GM21381 (cell line): ENCODE measurements around the gene HERC2.
A peak's percentile ranks its signal among the peaks of the same experiment; 100 is the strongest.
"Not testable (repeated sequence)": the region's sequence is repeated elsewhere in the genome, so short reads cannot be mapped to it uniquely, and the experiment has no call there.

Experiments
- ATAC-seq: cut with Tn5 transposase; IDR thresholded peaks from one replicate; pipeline ENCODE4 v1.9.1; 2021; ENCODE audit warnings: mild to moderate bottlenecking, moderate library complexity; ENCODE audit not compliant: unreplicated experiment

HERC2 gene

GRCh38 chr15:28182731-28183130 is 139.2 kb downstream of the HERC2 start:
- ATAC-seq = no peak

- no peak for ATAC-seq
These were observed 139.8 kb downstream of the HERC2 start for GRCh38 chr15:28182216-28182615.

GRCh38 chr15:28181366-28181765 is 140.6 kb downstream of the HERC2 start:
- no peak for ATAC-seq

- ATAC-seq = no peak
These were observed 142.7 kb downstream of the HERC2 start for GRCh38 chr15:28179270-28179669.

DNA sequence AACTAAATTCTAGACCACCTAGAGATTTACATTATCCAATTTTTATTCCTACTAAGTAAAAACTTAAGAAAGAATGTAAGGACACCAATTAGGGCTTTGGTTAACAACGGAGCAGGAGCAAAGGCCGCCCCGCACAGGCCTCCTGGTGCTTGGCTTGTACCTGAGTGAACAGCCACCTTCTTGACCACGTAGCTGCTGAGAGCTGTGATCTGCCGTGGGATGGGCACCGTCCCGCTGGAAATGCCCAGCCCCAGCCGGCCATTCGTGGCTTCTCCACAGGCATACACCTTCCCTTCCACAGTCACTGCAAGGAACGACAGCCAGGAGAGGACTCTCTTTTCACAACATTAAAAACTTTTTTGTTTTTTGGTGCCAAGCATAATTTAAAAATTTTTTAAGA is 143.3 kb downstream of the HERC2 start:
- no peak for ATAC-seq

DNA sequence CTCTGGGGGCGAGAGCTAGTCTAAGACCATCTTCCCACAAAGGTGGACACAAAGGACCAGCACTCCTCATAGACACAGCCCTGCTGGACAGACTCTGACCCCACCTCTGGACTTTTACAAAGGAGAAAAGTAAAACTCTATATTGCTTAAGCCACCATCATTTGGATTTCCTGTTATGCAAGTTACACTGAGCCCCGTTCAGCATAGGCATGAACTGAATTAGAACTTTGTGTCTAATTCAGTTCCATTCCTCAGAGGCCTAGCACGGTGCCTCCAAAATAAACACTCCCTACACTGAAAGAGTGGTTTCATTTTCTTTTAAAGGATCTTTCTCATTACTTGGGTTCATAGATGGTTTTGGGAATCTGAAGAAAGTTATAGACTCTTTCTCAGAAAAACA is 143.7 kb downstream of the HERC2 start:
- ATAC-seq = no peak

DNA sequence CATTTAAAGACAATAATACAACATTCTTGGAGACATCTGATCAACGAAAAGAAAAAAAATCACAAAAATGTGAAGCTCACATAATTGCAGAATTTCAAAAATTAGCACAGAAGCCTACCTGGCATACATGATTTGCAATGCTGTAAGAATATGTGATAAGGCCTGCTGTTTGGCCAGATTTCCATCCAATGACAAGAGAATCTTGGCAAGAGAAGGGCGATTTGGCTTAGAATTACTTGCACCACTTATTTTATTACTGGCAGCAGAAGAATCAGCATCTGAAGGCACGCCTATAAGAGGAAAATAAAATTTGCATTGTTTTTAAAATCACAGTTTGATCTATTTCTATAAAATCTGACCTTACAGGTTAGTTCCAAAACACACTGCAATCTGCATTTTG is 152.6 kb downstream of the HERC2 start:
- ATAC-seq = no peak

DNA sequence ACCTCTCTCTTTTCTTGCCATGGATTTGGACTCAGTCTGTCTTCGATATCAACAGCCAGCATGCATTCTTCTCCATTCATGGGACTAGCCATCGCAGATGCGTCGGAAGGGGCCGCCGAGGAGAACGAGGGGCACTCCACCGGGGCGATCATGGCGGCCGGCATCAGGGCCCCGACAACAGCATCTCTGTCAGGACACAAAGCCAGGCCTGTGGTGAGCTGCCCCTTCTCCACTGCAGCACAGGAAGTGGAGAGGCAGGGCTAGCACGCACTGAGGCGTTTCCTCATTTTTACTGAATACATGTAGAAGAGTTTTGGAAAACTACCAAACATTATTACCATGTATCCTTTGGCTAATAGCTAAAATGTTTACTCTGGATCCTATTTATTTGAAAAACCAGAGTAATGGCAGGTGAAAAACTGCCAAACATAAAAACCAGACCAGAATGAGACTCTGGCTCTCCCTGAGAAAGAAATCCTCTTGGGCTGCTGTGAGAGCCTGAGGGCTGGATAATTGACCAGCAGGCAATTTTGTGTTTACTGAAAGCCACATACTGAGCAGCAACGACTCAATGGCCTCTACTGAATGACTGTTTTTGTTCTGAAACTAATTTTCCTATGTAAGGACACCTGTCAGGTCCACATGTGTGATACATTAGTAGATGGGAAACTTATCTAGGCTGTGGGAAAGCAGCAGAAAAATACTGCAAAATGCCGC is 153.4 kb downstream of the HERC2 start:
- ATAC-seq = not testable (repeated sequence)

GRCh38 chr15:28167042-28167441 is 154.9 kb downstream of the HERC2 start:
- ATAC-seq = no peak

DNA sequence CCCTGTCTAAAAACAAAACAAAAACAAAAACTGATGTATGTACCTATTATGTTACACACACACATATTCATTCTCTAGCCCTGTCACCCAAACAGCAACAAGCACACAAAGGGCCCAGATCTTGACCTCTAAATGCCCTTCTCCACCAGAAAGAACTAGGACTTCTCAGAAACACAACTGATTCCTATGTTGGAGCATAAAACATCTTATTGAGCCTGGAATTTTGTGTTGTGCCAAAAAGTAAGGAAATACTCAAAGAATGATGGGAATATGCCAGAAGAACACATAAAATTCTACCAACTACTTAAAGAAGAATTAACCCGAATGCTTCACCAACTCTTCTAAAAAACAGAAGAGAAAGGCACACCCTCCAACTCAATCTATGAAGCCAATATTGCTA is 156.2 kb downstream of the HERC2 start:
- no peak for ATAC-seq

- ATAC-seq = no peak
These were observed 157.1 kb downstream of the HERC2 start for GRCh38 chr15:28164876-28165275.

- no peak for ATAC-seq
These were observed 167.7 kb downstream of the HERC2 start for GRCh38 chr15:28154283-28154682.

DNA sequence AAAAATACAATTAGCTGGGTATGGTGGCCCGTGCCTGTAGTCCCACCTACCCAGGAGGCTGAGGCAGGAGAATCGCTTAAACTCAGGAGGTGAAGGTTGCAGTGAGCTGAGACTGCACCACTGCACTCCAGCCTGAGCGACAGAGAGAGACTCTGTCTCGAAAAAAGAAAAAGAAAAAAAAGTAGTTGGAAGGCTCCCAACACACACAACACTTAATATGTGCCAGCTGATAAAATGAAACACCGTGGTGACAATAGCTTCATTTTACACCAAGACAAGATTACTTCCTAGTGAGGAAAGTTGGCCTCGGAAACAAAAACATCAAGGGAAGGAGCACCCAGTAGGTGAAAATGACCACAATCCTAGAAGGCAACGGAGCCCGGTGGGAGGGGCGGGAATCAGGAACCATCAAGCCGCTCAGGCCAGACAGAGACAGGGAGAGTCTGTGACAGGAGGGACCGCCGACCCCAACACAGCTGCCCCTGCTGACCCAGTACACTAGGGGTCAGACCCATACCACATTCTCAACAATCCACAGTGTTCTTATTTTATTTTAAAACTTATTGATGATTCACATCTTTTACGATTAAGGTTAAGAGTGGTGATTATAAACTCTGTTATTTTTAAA is 168.4 kb downstream of the HERC2 start:
- ATAC-seq = no peak

GRCh38 chr15:28152538-28152923 is 169.4 kb downstream of the HERC2 start:
- ATAC-seq = not testable (repeated sequence)

DNA sequence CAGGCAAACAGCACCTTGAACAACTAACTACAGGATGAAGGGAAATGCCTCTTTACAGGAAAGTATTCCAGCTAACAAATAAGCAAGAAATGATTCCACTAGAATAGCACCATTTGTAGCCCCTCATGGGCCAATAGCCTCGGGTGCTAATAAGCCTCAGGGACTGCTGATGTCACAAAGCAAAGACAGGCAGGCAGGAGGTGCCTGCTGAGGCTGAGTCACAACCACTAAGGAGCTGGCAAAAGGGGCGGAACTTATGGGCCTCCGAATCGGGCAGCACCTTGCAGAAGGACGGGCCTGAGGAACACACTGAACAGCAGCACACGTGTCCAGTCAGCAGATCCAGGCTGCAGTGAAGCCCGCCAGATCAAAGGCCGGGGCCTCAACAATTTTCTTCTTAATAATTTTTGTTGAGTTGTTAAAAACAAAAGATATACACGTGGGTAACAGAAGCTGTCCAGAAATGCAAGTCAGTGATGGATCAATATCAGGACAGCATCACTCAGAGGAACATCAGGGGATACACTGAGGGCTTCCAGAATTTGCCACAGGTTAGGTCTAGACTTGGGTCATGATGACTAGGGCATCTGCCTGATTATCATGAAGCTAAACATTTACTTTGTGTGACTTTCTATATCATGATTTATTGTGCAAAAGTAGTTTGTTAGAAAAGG is 170.0 kb downstream of the HERC2 start:
- not testable (repeated sequence) for ATAC-seq

DNA sequence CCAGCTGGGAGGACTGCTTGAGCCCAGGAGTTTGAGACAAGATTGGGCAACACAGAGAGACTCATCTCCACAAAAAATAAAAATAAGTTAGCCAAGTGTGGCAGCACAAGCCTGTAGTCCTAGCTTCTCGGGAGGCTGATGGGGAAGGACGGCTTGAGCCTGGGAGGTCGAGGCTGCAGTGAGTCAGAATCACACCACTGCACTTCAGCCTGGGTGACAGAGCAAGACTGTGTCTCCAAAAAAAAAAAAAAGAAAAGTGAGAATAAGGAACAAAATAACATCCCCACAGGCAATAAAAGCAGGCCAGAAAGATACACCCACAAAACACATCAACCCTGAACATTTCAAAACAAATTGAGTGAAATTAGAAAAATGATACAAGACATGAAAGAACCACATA is 174.2 kb downstream of the HERC2 start:
- ATAC-seq = no peak

DNA sequence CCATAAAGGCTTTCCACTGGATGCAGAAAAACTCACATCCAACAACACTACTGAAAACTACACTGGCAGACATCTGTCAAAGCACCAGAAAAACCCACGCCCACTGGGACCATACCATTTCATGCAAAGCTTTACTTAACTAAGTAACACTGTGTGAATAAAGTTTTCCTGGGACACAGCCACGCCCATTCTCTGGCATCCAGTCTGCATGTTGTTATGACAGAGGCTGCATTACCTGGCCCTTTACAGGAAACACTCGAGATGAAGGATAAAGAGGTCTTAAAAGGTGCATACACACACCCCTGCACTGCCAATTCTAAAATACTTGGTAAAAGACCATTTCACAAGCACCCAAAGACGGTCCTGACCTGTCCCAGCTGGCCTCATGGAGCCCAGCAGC is 176.6 kb downstream of the HERC2 start:
- ATAC-seq = not testable (repeated sequence)

GRCh38 chr15:28140062-28140461 is 181.9 kb downstream of the HERC2 start:
- no peak for ATAC-seq

DNA sequence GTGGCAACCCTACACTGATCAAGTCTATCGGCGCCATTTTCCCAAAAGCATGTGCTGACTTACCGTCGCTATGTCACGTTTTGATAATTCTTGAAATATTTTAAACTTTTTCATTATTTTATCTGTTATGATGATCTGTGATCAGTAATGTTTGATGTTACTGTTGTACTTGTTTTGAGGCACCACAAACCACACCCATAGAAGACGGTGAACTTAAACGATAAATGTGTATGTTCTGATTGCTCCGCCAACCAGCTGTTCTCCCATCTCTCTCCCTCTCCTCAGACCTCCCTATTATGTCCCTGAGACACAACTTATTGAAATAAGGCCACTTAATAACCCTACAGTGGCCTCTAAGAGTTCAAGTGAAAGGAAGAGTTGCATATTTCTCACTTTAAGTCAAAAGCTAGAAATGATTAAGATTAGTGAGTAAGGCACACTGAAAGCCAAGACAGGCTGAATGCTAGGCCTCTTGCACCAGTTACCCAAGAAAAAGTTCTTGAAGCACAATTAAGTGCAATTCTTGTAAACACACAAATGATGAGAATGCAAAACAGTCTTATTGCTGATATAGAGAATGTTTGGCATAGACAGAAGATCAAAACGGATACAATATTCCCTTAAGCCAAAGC is 184.5 kb downstream of the HERC2 start:
- ATAC-seq = not testable (repeated sequence)

GRCh38 chr15:28136236-28136904 is 185.6 kb downstream of the HERC2 start:
- peak; percentile 99 for ATAC-seq

- ATAC-seq = no peak
These were observed 188.7 kb downstream of the HERC2 start for GRCh38 chr15:28133281-28133680.
